HAP-1 (cell line): Measurements from ENCODE around the gene COMMD7.
A peak's percentile ranks its signal among the peaks of the same experiment; 100 is the strongest.

ENCODE experiments used
- DNase-seq, 2 experiments: peaks; one replicate each; pipeline ENCODE4 v3.0.0-alpha.2; 2016 to 2020; ENCODE audit warnings: low spot score in 2 of 2
- H3K27me3 ChIP-seq: fragments of 250-450 bp; sonication (Bioruptor Pico); 2 replicates; pipeline ENCODE4 v1.5.1; 2020; ENCODE audit warnings: low read depth, mild to moderate bottlenecking, moderate library complexity
- H3K36me3 ChIP-seq: fragments of 250-450 bp; sonication (Bioruptor Pico); replicated peaks from 2 replicates; pipeline ENCODE4 v1.5.1; 2020; ENCODE audit warnings: mild to moderate bottlenecking
- H3K4me1 ChIP-seq: fragments of 250-450 bp; sonication (Bioruptor Pico); 2 replicates; pipeline ENCODE4 v1.5.1; 2020; ENCODE audit warnings: mild to moderate bottlenecking
- H3K4me3 ChIP-seq: fragments of 250-450 bp; sonication (Bioruptor Pico); 2 replicates; pipeline ENCODE4 v1.5.1; 2020; ENCODE audit warnings: mild to moderate bottlenecking, moderate library complexity
- H3K9me3 ChIP-seq: fragments of 250-450 bp; sonication (Bioruptor Pico); 2 replicates; pipeline ENCODE4 v1.5.1; 2020; ENCODE audit warnings: mild to moderate bottlenecking, moderate library complexity
- in situ Hi-C: fragments of 300-500 bp; cut with MboI; formaldehyde crosslinking; loops from 3 replicates; pipeline ENCODE4 v1.14.3; 2020; ENCODE audit warnings: low sequenced_read_pairs, inconsistent platforms, mixed read lengths

The COMMD7 gene

GRCh38 chr20:32686530-32687179 is 56.6 kb downstream of the COMMD7 start:
- H3K4me3 ChIP-seq: no peak overlapping the region
- H3K27me3 ChIP-seq: no peaks in the 10 kb centered on the region
- H3K36me3 ChIP-seq: no peaks in the 10 kb centered on the region
- no peaks in the 10 kb centered on the region for H3K9me3 ChIP-seq
- no peak for DNase-seq
- H3K4me1 ChIP-seq: no peaks in the 10 kb centered on the region
- in situ Hi-C loops: no loop called here

GRCh38 chr20:32685541-32686529 is 57.4 kb downstream of the COMMD7 start:
- DNase-seq: peak in 1 of 2 experiments; percentile 16
- H3K27me3 ChIP-seq: no peaks in the 10 kb centered on the region
- no peaks in the 10 kb centered on the region for H3K36me3 ChIP-seq
- H3K4me3 ChIP-seq: no peak overlapping the region
- in situ Hi-C loops: no loop called here
- no peaks in the 10 kb centered on the region for H3K9me3 ChIP-seq
- no peaks in the 10 kb centered on the region for H3K4me1 ChIP-seq

DNA sequence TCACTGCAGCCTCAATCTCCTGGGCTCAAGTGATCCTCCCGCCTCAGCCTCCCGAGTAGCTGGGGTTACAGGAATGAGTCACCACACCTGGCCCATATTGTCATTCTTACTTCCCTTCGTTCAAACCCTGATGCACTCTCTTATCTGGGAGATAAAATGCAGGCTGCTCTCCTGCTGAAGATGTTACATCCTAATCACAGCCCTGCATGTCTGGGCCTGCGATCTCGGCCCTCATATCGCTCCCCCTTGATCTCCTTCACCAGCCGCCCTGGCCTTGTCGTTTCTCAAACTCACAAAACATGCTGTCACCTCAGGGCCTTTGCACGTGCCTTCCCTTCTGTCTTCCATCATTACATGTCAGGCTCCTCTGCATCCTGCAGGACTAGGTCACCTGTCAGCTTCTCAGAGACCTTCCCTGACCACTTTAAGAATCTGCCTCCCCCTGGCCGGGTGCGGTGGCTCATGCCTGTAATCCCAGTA is 60.7 kb downstream of the COMMD7 start:
- Histone ChIP-seq H3K4me1 (no peaks in the 10 kb centered on the region), H3K27me3 (no peaks in the 10 kb centered on the region), H3K36me3 (no peaks in the 10 kb centered on the region), H3K9me3 (no peaks in the 10 kb centered on the region), H3K4me3 (no peak overlapping the region)
- no peak for DNase-seq
- in situ Hi-C loops: loop anchor here (5.0 kb wide), 1 partner anchor 100 kb away; no protein-coding TSS in a partner anchor

- no peak for DNase-seq
- Histone ChIP-seq H3K27me3 (no peaks in the 10 kb centered on the region), H3K9me3 (no peaks in the 10 kb centered on the region), H3K36me3 (no peaks in the 10 kb centered on the region), H3K4me3 (no peak overlapping the region), H3K4me1 (no peaks in the 10 kb centered on the region)
- in situ Hi-C loops: loop anchor here (5.0 kb wide), 1 partner anchor 101 kb away; no protein-coding TSS in a partner anchor
These were observed 61.8 kb downstream of the COMMD7 start for GRCh38 chr20:32681175-32682084.

DNA sequence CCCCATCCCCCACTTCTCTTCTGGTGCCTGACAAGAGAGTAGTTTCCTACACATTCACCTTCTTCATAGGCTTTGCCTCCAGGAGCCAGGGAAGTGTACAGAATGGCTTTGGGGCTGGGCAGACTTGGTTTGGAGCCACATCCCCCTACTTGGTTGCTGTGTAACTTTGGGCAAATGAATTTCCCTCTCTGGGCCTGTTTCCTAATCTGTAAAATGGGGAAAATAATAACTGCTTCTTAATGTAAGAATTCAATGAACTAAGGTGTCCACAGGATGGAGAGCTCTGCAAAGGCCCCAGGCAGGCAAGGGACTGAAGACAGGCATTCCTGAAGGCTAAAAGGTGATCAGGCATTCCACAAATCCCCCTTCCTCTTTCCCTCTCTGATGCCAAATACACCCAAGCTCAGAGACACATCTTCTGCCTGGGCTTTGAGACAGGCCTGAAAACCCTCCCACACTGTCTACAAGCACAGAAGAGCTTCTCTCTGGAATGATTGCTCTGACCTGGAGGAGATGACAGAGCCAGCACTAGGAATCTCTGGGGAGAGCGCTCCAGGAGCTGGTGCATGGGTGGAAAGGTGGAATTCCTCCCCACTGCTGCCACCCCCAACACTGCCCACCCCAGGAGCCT is 62.6 kb downstream of the COMMD7 start:
- in situ Hi-C loops: loop anchor here (5.0 kb wide), 1 partner anchor 102 kb away; no protein-coding TSS in a partner anchor
- H3K4me1 ChIP-seq: no peaks in the 10 kb centered on the region
- no peak for DNase-seq
- H3K27me3 ChIP-seq: no peaks in the 10 kb centered on the region
- H3K9me3 ChIP-seq: no peaks in the 10 kb centered on the region
- no peaks in the 10 kb centered on the region for H3K36me3 ChIP-seq
- H3K4me3 ChIP-seq: no peak overlapping the region

- no peaks in the 10 kb centered on the region for H3K4me1 ChIP-seq
- H3K36me3 ChIP-seq: no peaks in the 10 kb centered on the region
- H3K4me3 ChIP-seq: no peak overlapping the region
- H3K27me3 ChIP-seq: no peaks in the 10 kb centered on the region
- no peak for DNase-seq
- no peaks in the 10 kb centered on the region for H3K9me3 ChIP-seq
- in situ Hi-C loops: no loop called here
These were observed 64.3 kb downstream of the COMMD7 start for GRCh38 chr20:32678948-32679347.

DNA sequence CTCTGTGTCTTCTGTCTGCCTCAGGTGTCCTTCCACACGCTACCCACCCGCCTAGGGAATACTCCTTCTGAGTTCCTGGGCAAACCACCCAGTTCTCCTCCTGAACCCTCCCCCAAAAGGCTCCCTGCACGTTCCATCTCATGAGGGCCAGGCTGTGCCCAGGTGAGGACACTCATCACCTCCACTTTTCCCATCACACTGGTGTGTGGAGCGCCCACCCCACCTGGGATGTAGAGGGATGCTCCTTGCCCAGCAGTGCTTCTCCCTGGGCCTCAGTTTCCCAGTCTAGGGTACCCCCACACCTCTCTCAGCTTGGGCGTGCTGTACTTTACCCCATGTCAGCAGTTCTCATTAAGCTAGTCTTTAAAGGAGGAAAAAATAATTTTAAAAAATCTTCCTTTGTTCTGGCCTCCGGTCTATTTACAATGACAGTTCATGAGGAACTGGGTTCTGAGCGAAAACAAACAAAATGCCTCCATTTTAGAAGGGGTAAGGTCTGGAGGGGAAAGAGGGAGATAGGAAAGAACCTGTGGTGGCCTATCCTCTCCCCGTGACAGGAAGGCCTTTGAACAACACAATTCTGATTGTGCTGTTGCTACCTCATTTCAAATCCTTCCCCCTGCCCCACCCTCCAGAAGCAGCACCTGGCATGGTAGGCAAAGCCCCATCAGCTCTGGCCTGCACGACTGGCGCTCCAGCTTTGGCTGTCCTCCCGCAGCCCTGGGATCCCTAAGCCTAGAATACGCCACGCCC is 67.9 kb downstream of the COMMD7 start:
- Histone ChIP-seq H3K4me3 (no peak overlapping the region), H3K4me1 (no peaks in the 10 kb centered on the region), H3K27me3 (no peaks in the 10 kb centered on the region), H3K36me3 (no peaks in the 10 kb centered on the region), H3K9me3 (no peaks in the 10 kb centered on the region)
- DNase-seq: no peak
- in situ Hi-C loops: no loop called here

DNA sequence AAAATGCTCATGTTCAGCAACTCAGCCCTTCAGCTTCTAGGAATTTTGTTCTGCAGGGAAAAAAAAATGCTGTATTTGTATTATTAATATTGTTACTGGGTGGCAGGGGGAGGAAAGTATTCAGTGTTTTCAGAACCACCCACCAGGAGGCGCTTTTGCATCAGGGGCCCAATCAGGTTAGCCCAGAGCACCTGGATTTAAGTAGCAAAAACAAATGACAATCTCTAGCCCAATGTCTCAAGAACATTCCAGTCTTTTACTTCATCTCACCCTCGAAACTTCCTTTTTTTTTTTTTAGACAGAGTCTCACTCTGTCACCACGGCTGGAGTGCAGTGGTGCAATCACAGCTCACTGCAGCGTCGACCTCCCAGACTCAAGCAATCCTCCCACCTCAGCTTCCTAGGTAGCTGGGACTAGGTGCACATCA is 68.9 kb downstream of the COMMD7 start:
- Histone ChIP-seq H3K36me3 (no peaks in the 10 kb centered on the region), H3K27me3 (no peaks in the 10 kb centered on the region), H3K9me3 (no peaks in the 10 kb centered on the region), H3K4me1 (no peaks in the 10 kb centered on the region), H3K4me3 (no peak overlapping the region)
- in situ Hi-C loops: no loop called here
- peak; percentile 21 to 80 for DNase-seq

DNA sequence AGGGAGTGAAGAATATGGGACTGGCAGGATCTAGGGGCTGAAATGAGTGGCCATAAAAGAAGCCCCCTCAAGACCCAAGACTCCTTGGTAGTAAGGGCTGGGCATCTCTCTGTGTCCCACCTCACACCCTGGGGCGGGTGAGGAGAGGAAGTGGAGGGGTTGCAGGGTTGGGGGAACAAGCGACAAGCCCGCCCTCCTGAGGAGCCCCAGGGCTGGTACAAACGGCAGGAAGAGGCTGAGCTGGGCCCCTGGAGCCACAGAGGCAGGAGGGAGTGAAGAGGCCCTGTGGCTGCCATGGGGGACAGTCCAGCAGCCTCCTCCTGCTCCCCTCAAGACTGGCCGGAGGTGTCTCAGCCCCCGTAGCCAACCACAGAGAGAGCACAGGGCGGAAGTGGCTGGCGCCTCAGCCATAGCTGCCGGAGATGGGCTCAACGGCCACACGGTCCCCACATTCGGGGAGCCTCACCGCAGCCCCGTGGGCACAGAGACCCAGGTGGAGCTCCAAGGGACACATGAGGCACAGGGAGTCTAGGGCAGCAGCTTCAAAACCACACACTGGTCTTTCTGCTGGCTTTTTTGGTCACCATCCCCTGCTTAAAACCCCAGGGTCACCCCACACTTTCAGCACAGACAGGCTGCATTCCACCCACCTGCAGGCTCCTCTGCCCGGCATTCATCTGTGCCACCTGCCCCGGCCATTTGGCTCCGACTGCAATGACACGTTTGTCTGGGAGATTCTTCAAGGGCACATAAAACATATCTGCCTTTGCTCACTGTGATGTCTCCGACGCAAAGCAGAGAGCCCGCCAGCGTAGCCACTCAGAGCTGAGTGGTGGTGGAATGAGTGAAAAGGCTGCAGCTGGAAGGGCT is 70.0 kb downstream of the COMMD7 start:
- no peak for DNase-seq
- H3K9me3 ChIP-seq: no peaks in the 10 kb centered on the region
- no peaks in the 10 kb centered on the region for H3K4me1 ChIP-seq
- in situ Hi-C loops: no loop called here
- H3K4me3 ChIP-seq: no peak overlapping the region
- no peaks in the 10 kb centered on the region for H3K36me3 ChIP-seq
- no peaks in the 10 kb centered on the region for H3K27me3 ChIP-seq

DNA sequence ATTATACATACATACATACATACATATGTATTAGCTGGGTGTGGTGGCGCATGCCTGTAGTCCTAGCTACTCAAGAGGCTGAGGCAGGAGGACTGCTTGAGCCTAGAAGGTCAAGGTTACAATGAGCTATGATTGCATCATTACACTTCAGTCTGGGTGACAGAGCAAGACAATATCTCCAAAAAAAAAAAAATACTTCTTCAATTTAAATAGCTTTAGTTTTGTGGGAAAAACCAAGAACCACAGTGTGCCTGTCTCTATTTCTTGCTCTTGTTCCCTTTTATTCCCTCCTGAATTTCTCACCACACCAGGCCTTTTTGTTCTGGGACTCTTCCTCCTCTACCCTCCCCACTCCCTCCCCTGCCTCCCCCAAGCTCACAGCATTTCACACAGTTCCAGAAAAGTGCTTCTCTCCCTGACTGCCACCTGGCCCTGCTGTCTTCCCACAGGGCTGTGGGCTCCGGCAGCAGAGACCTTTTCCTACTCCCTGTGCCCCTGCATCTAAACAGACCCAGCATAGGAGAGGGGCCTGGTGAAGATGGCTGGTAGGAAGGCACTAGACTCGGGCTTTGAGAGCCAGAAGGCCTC is 70.8 kb downstream of the COMMD7 start:
- H3K36me3 ChIP-seq: no peaks in the 10 kb centered on the region
- H3K27me3 ChIP-seq: no peaks in the 10 kb centered on the region
- in situ Hi-C loops: no loop called here
- DNase-seq: no peak
- no peak overlapping the region for H3K4me3 ChIP-seq
- no peaks in the 10 kb centered on the region for H3K4me1 ChIP-seq
- no peaks in the 10 kb centered on the region for H3K9me3 ChIP-seq

DNA sequence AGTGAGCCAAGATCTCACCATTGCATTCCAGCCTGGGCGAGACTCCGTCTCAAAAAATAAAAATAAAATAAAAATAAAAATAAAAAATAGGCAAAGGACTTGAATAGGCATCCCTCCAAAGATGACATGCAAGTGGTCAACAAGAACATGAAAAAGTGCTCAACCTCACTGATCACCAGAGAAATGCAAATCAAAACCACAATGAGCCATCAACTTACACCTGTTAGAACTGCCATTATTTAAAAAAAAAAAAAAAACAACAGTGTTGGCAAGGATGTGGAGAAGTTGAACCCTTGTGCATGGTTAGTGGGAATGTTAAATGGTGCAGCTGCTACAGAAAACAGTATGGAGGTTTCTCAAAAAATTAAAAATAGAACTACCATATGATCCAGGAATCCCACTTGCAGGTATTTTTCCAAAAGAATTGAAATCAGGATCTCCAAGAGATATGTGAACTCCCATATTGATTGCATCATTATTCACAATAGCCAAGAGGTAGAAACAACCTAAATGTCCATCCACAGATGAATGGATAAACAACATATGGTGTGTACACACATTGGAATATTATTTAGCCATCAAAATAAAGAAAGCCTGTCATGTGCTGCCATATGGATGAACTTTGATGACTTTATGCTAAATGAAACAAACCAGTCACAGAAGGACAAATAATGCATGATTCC is 72.4 kb downstream of the COMMD7 start:
- no peak overlapping the region for H3K4me3 ChIP-seq
- DNase-seq: no peak
- H3K27me3 ChIP-seq: no peaks in the 10 kb centered on the region
- H3K36me3 ChIP-seq: no peaks in the 10 kb centered on the region
- no peaks in the 10 kb centered on the region for H3K4me1 ChIP-seq
- in situ Hi-C loops: no loop called here
- no peaks in the 10 kb centered on the region for H3K9me3 ChIP-seq
